Suprapubic skin (tissue), 4 donors: ENCODE measurements around the gene ATOH8. TPM values are rescaled to one million over a fixed set of nuclear protein-coding genes. Genes with fewer than 3 reads are reported as not detected.
A peak's percentile ranks its signal among the peaks of the same experiment; 100 is the strongest.

Source experiments
- DNase-seq, 2 donors: peaks; one replicate each; pipeline ENCODE4 v3.0.0-alpha.2; 2019; ENCODE audit warnings: low spot score in 2 of 2
- H3K27ac ChIP-seq: fragments of 200-600 bp; sonication (generic); one replicate; pipeline ENCODE4 v1.5.1; 2019
- H3K27me3 ChIP-seq: fragments of 200-600 bp; sonication (generic); one replicate; pipeline ENCODE4 v1.5.1; 2019
- H3K36me3 ChIP-seq: fragments of 200-600 bp; sonication (generic); one replicate; pipeline ENCODE4 v1.5.1; 2019
- H3K4me1 ChIP-seq: fragments of 200-600 bp; sonication (generic); one replicate; pipeline ENCODE4 v1.5.1; 2019
- H3K4me3 ChIP-seq: fragments of 200-600 bp; sonication (generic); one replicate; pipeline ENCODE4 v1.5.1; 2019; ENCODE audit warnings: mild to moderate bottlenecking
- H3K9me3 ChIP-seq: fragments of 200-600 bp; sonication (generic); one replicate; pipeline ENCODE4 v1.5.1; 2019
- EP300 ChIP-seq: sonication (generic); formaldehyde crosslinking; IDR thresholded peaks from one replicate; pipeline ENCODE4 v1.6.1; 2017; ENCODE audit warnings: antibody characterized with exemption
- POLR2A ChIP-seq, 2 donors: fragments of 450-650 bp; IDR thresholded peaks; one replicate each; pipeline ENCODE4 v1.6.1; 2017; ENCODE audit warnings: antibody characterized with exemption in 2 of 2, mild to moderate bottlenecking in 2 of 2, moderate library complexity in 2 of 2
- POLR2AphosphoS5 ChIP-seq, 3 donors: sonication (generic); formaldehyde crosslinking; IDR thresholded peaks; one replicate each; pipeline ENCODE4 v1.6.1; 2017; ENCODE audit warnings: antibody characterized with exemption in 3 of 3
- WGBS: methylation state at CpG from one replicate; pipeline ENCODE4 v1.1.5; 2018; 5-methylcytosine and 5-hydroxymethylcytosine counted together
- total RNA-seq, 4 donors: library from RNA; depleted of rRNA; stranded (reverse); fragments of >200 nt; gene quantifications; one replicate each; pipeline ENCODE4 v1.1.0, GENCODE V29; 2016
- TF ChIP-seq, protein P1 (sequence below), 2 donors: fragments of 200-600 bp in 1 of 2; fragments of 450-650 bp in 1 of 2; sonication (generic) in 1 of 2; IDR thresholded peaks; one replicate each; pipeline ENCODE4 v1.5.1; 2016 to 2019; ENCODE audit warnings: antibody characterized with exemption in 2 of 2, mild to moderate bottlenecking in 1 of 2, moderate library complexity in 1 of 2

The ATOH8 gene
- total RNA-seq, 4 donors from 2014 or later, result 9.7 to 30.3 (median 27.3) TPM

- H3K27ac ChIP-seq, result no peak overlapping the region
- H3K9me3 ChIP-seq, result no peaks in the 10 kb centered on the region
- peaks cover 24% of the 10 kb centered on the region for H3K4me1 ChIP-seq
- H3K27me3 ChIP-seq, result no peaks in the 10 kb centered on the region
- H3K4me3 ChIP-seq, result no peak overlapping the region
- H3K36me3 ChIP-seq, result no peaks in the 10 kb centered on the region
- WGBS, result 88% methylated on average over 9 of the region's 10 CpGs
- DNase-seq, result peak in 1 of 2 donors; percentile 61
- TF ChIP-seq POLR2A (IDR thresholded peaks at IDR 0.05), result no peak
- TF ChIP-seq, protein P1, sequence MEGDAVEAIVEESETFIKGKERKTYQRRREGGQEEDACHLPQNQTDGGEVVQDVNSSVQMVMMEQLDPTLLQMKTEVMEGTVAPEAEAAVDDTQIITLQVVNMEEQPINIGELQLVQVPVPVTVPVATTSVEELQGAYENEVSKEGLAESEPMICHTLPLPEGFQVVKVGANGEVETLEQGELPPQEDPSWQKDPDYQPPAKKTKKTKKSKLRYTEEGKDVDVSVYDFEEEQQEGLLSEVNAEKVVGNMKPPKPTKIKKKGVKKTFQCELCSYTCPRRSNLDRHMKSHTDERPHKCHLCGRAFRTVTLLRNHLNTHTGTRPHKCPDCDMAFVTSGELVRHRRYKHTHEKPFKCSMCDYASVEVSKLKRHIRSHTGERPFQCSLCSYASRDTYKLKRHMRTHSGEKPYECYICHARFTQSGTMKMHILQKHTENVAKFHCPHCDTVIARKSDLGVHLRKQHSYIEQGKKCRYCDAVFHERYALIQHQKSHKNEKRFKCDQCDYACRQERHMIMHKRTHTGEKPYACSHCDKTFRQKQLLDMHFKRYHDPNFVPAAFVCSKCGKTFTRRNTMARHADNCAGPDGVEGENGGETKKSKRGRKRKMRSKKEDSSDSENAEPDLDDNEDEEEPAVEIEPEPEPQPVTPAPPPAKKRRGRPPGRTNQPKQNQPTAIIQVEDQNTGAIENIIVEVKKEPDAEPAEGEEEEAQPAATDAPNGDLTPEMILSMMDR (IDR thresholded peaks at IDR 0.05), result no peak
- TF ChIP-seq POLR2AphosphoS5 (IDR thresholded peaks at IDR 0.05), result no peak
- no peak for TF ChIP-seq EP300
Measured at GRCh38 chr2:85729825-85730510, 23.8 kb upstream of the ATOH8 start.

DNA sequence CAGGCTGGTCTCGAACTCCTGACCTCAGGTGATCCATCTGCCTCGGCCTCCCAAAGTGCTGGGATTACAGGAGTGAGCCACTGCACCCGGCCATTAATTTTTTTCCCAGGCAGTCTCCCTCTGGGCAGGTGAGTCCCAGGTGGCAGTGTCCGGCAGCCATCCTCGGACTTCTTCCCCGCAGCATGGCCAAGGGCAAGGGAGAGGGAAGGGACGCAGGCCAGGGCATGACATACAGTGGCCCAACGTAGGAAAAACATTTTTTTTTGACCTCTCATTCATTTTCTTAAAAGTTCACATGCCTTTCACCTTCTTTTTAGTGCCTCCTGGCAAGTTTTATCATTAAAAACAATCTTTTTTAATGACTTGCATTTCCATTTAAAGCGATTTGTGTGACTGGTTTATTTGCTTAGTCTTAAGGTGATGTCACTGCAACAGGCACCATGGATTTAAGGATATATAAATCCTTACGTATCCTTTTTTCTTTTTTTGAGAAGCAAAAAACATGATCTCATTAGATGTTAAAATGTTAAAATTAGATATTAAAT is 23.0 kb upstream of the ATOH8 start:
- H3K27me3 ChIP-seq, result no peaks in the 10 kb centered on the region
- TF ChIP-seq EP300 (no peak), POLR2AphosphoS5 (IDR thresholded peaks at IDR 0.05) (no peak), POLR2A (IDR thresholded peaks at IDR 0.05) (no peak)
- TF ChIP-seq, protein P1 (IDR thresholded peaks at IDR 0.05), result no peak
- peaks cover 30% of the 10 kb centered on the region for H3K4me1 ChIP-seq
- H3K4me3 ChIP-seq, result no peak overlapping the region
- DNase-seq, result peak in 1 of 2 donors; percentile 44
- WGBS, result 85% methylated on average over 10 of the region's 10 CpGs
- no peaks in the 10 kb centered on the region for H3K36me3 ChIP-seq
- no peaks in the 10 kb centered on the region for H3K9me3 ChIP-seq
- no peak overlapping the region for H3K27ac ChIP-seq

- TF ChIP-seq EP300 (no peak), POLR2AphosphoS5 (IDR thresholded peaks at IDR 0.05) (no peak), POLR2A (IDR thresholded peaks at IDR 0.05) (no peak)
- TF ChIP-seq, protein P1 (IDR thresholded peaks at IDR 0.05), result no peak
- no peaks in the 10 kb centered on the region for H3K9me3 ChIP-seq
Measured at GRCh38 chr2:85731606-85732005, 22.2 kb upstream of the ATOH8 start.

DNA sequence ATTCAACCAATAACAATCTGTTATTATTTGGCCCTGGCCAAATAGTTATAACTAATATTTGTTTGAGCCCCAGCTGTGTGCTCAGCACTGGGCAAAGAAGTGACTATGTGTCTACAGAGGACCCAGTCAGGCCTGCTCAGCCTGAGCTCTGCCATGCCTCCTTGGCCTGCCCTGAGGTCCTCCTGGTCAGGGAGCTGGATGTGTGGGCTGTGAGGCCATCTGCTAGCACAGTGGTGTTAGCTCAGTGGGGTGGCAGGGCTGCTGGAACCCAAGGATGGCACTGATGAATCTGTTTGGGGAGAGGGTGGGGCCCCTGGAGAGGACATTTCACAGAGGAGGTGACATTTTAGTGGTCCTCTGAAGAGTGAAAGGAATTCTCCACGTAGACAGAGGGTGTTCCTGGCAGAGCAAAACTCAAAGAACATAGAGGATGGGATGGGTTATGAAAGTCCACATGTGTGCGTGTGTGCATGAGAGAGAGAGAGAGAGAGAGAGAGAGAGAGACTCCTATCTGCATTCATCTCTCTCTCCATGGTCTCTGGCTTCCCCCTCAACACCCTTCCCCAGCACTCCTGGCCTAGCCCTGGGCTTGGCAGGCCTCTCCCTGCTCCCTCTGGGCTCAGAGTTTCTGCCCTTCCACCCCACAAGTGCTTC is 21.2 kb upstream of the ATOH8 start:
- Histone ChIP-seq H3K4me1 (peaks cover 48% of the 10 kb centered on the region), H3K9me3 (no peaks in the 10 kb centered on the region), H3K4me3 (no peak overlapping the region), H3K27me3 (no peaks in the 10 kb centered on the region), H3K36me3 (no peaks in the 10 kb centered on the region), H3K27ac (peak overlapping the region; percentile 16)
- DNase-seq, result peak in 1 of 2 donors; percentile 66
- WGBS, result 53% methylated on average over 2 of the region's 2 CpGs
- TF ChIP-seq EP300 (no peak), POLR2AphosphoS5 (IDR thresholded peaks at IDR 0.05) (no peak), POLR2A (IDR thresholded peaks at IDR 0.05) (no peak)
- TF ChIP-seq, protein P1 (IDR thresholded peaks at IDR 0.05), result no peak

More at GRCh38 chr2:85731606-85732005, 22.2 kb upstream of the ATOH8 start:
- H3K27ac ChIP-seq, result no peak overlapping the region
- DNase-seq, result peak in 1 of 2 donors; percentile 42
- no peak overlapping the region for H3K4me3 ChIP-seq
- no peaks in the 10 kb centered on the region for H3K27me3 ChIP-seq
- no peaks in the 10 kb centered on the region for H3K36me3 ChIP-seq
- WGBS, result 75% methylated on average over 3 of the region's 3 CpGs
- peaks cover 38% of the 10 kb centered on the region for H3K4me1 ChIP-seq
